DND-41 (cell line): Measurements from ENCODE around the gene IWS1.
"Not testable (repeated sequence)": the region's sequence is repeated elsewhere in the genome, so short reads cannot be mapped to it uniquely, and the experiment has no call there.

Experiments
- CTCF ChIP-seq: IDR thresholded peaks from 2 replicates; pipeline ENCODE4 v1.5.1; 2012; ENCODE audit warnings: borderline replicate concordance, low read length, moderate library complexity, mild to moderate bottlenecking; ENCODE audit not compliant: poor library complexity, severe bottlenecking; ENCODE audit errors: extremely low read depth
- EZH2 ChIP-seq: IDR thresholded peaks from 3 replicates; pipeline ENCODE4 v1.6.1; 2012; ENCODE audit warnings: borderline replicate concordance, low read depth, mild to moderate bottlenecking, moderate library complexity, low read length, inconsistent platforms; ENCODE audit not compliant: severe bottlenecking

- not testable (repeated sequence) for TF ChIP-seq CTCF, EZH2
Measured at GRCh38 chr2:127524198-127524834, 2.0 kb downstream of the IWS1 start.
